ENCODE data around the gene LOXL1. TPM values are rescaled to one million over a fixed set of nuclear protein-coding genes. Genes with fewer than 3 reads are reported as not detected.

The LOXL1 gene
- polyA plus RNA-seq, 1 experiment, result 92.9 TPM

DNA sequence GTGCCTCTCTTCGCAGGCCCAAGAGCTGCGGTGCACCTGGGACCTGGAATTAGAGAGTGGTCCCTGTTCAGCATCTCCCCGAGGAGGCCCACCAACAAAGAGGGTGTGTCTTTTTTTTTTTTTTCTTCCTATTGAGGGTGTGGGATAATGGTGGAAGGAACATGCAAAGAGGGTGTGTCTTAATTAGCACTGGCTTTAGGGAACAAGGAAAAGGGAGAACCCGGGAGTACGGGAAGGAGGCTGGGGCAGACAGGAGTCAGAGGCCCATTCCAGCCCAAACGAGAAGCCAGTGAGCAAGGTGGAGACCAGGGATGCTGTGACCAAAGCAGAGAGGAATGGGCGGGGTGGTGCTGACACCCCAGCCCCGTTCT lies 429 bp upstream of the LOXL1 start:
- Histone ChIP-seq H3K36me3 (ENCODE audit: control insufficient read depth, insufficient read depth, low read length) (no peaks in the 10 kb centered on the region), H3K4me3 (ENCODE audit: low read depth, low read length) (peak overlapping the region; percentile 59), H3K27me3 (ENCODE audit: control insufficient read depth, insufficient read depth, low read length) (no peaks in the 10 kb centered on the region)
- ChIA-PET POLR2A (interaction anchor here (1.2 kb wide), 1 partner anchor 10 kb away, joined by 5 read pairs; no protein-coding TSS in a partner anchor), CTCF (interaction anchor here (1.0 to 4.3 kb wide), 5 partner anchors 10 to 47 kb away, joined by 4 to 16 read pairs (median 13); no protein-coding TSS in a partner anchor)
- DNase-seq (ENCODE audit: low read depth), result no peak
- TF ChIP-seq, protein P1, sequence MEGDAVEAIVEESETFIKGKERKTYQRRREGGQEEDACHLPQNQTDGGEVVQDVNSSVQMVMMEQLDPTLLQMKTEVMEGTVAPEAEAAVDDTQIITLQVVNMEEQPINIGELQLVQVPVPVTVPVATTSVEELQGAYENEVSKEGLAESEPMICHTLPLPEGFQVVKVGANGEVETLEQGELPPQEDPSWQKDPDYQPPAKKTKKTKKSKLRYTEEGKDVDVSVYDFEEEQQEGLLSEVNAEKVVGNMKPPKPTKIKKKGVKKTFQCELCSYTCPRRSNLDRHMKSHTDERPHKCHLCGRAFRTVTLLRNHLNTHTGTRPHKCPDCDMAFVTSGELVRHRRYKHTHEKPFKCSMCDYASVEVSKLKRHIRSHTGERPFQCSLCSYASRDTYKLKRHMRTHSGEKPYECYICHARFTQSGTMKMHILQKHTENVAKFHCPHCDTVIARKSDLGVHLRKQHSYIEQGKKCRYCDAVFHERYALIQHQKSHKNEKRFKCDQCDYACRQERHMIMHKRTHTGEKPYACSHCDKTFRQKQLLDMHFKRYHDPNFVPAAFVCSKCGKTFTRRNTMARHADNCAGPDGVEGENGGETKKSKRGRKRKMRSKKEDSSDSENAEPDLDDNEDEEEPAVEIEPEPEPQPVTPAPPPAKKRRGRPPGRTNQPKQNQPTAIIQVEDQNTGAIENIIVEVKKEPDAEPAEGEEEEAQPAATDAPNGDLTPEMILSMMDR (IDR thresholded peaks at IDR 0.05; ENCODE audit: insufficient read depth, low read depth, low read length), result no peak

DNA sequence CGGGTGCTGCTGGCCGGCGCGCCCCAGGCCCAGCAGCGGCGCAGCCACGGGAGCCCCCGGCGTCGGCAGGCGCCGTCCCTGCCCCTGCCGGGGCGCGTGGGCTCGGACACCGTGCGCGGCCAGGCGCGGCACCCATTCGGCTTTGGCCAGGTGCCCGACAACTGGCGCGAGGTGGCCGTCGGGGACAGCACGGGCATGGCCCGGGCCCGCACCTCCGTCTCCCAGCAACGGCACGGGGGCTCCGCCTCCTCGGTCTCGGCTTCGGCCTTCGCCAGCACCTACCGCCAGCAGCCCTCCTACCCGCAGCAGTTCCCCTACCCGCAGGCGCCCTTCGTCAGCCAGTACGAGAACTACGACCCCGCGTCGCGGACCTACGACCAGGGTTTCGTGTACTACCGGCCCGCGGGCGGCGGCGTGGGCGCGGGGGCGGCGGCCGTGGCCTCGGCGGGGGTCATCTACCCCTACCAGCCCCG lies 777 bp downstream of the LOXL1 start:
- no peak for DNase-seq (ENCODE audit: low read depth)
- TF ChIP-seq, protein P1 (IDR thresholded peaks at IDR 0.05; ENCODE audit: insufficient read depth, low read depth, low read length), result no peak
- H3K4me3 ChIP-seq (ENCODE audit: low read depth, low read length), result peak overlapping the region; percentile 59
- POLR2A ChIA-PET, result interaction anchor here (1.2 kb wide), 1 partner anchor 9 kb away, joined by 5 read pairs; no protein-coding TSS in a partner anchor
- CTCF ChIA-PET, result interaction anchor here (0.9 to 2.9 kb wide), 11 partner anchors 8 to 179 kb away, joined by 3 to 15 read pairs (median 5); no protein-coding TSS in a partner anchor
- H3K36me3 ChIP-seq (ENCODE audit: control insufficient read depth, insufficient read depth, low read length), result peaks cover 2% of the 10 kb centered on the region; the same call in 1 of the 2 replicates
- no peaks in the 10 kb centered on the region for H3K27me3 ChIP-seq (ENCODE audit: control insufficient read depth, insufficient read depth, low read length)

DNA sequence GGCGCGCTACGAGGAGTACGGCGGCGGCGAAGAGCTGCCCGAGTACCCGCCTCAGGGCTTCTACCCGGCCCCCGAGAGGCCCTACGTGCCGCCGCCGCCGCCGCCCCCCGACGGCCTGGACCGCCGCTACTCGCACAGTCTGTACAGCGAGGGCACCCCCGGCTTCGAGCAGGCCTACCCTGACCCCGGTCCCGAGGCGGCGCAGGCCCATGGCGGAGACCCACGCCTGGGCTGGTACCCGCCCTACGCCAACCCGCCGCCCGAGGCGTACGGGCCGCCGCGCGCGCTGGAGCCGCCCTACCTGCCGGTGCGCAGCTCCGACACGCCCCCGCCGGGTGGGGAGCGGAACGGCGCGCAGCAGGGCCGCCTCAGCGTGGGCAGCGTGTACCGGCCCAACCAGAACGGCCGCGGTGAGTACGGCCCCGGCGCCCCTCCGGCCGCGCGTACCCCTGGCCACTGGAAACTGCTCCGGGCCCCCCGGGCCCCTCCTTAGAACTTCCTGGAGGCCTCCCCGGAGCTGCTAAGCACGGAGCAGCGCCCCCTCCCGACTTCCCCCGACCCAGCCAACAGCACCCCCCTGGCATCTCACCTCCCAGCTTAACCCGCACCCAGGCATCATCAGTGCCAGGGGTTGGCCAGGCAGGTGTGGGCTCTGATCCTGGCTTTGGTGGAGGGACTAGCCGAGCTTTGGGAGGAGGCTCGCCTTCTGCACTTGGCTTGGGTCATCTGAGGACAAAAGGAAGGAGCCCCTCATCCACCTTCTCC lies 1.4 kb downstream of the LOXL1 start:
- Histone ChIP-seq H3K27me3 (ENCODE audit: control insufficient read depth, insufficient read depth, low read length) (no peaks in the 10 kb centered on the region), H3K36me3 (ENCODE audit: control insufficient read depth, insufficient read depth, low read length) (peaks cover 2% of the 10 kb centered on the region; the same call in 1 of the 2 replicates), H3K4me3 (ENCODE audit: low read depth, low read length) (peak overlapping the region; percentile 59)
- TF ChIP-seq, protein P1 (IDR thresholded peaks at IDR 0.05; ENCODE audit: insufficient read depth, low read depth, low read length), result peak; percentile 68
- POLR2A ChIA-PET, result no interaction called here
- CTCF ChIA-PET, result interaction anchor here (0.6 to 2.9 kb wide), 16 partner anchors 9 to 314 kb away, joined by 3 to 15 read pairs (median 4); no protein-coding TSS in a partner anchor
- no peak for DNase-seq (ENCODE audit: low read depth)

DNA sequence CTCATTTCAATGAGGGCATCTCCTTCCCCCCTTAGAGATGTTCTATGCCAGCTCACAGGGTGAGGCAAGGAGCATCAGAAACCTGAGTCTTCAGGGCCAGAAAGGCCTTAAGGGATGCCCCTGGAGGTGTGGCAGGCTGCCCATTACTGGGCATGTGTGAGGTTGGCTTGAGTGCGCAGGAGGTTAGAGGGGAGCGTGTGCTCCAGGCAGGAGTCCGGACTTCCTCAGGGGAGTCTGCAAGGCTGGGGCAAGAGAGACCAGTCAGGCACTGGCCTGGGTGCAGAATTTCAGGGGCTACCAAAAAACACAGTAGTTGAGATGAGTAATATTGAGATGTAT lies 1.9 kb downstream of the LOXL1 start:
- DNase-seq (ENCODE audit: low read depth), result no peak
- TF ChIP-seq, protein P1 (IDR thresholded peaks at IDR 0.05; ENCODE audit: insufficient read depth, low read depth, low read length), result no peak
- Histone ChIP-seq H3K4me3 (ENCODE audit: low read depth, low read length) (peak overlapping the region; percentile 59), H3K27me3 (ENCODE audit: control insufficient read depth, insufficient read depth, low read length) (no peaks in the 10 kb centered on the region), H3K36me3 (ENCODE audit: control insufficient read depth, insufficient read depth, low read length) (peaks cover 4% of the 10 kb centered on the region)
- POLR2A ChIA-PET, result no interaction called here
- CTCF ChIA-PET, result interaction anchor here (0.6 to 2.9 kb wide), 16 partner anchors 8 to 314 kb away, joined by 3 to 15 read pairs (median 4); no protein-coding TSS in a partner anchor

DNA sequence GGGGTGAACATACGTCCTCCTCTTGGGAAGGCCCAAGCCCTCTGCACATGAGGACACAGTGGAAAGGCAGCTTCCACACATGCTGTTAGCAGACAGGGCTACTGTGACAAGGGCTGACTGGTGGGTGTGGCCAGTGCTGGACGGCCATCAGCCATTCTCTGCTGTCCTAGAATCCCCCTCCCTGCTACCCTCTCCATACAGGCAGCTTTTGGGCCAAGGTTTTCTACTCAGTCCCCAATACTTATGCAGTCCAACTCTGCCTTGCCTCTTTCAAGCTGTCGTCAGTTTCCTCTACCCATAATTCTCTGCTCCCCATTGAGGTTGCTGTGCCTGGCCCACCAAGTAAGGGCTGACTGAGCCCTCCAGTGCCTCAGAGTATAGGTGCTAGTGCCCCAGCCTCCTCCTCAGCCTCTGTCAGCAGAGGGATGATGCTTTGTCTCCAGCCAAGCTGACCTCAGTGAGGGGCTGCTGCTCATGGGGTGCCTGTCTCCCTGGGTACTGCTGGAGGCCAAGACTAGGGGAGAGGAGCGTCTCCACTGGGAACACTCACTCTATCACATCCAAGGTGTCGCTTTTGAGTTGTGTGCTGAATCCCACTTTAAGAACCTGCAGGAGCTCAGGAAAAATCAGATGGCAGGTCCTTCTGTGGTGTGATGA lies 2.8 kb downstream of the LOXL1 start:
- ChIA-PET POLR2A (no interaction called here), CTCF (interaction anchor here (0.8 to 2.9 kb wide), 9 partner anchors 8 to 55 kb away, joined by 3 to 15 read pairs (median 5); no protein-coding TSS in a partner anchor)
- Histone ChIP-seq H3K27me3 (ENCODE audit: control insufficient read depth, insufficient read depth, low read length) (no peaks in the 10 kb centered on the region), H3K36me3 (ENCODE audit: control insufficient read depth, insufficient read depth, low read length) (peaks cover 5% of the 10 kb centered on the region), H3K4me3 (ENCODE audit: low read depth, low read length) (peak overlapping the region; percentile 59)
- TF ChIP-seq, protein P1 (IDR thresholded peaks at IDR 0.05; ENCODE audit: insufficient read depth, low read depth, low read length), result no peak
- no peak for DNase-seq (ENCODE audit: low read depth)
